SK-N-SH (cell line): Measurements from ENCODE around the gene KPNA5. TPM values are rescaled to one million over a fixed set of nuclear protein-coding genes. Genes with fewer than 3 reads are reported as not detected.

Source experiments
- CTCF ChIA-PET: fragments of 300-600, 350-600 bp; formaldehyde crosslinking; extraction: SDS; loops from one replicate; lab custom pipeline; 2021; lab: Yijun Ruan, JAX
- POLR2A ChIA-PET: fragments of 350-600 bp; sonication (Branson Sonifier 250); formaldehyde crosslinking; extraction: SDS; loops from one replicate; lab custom pipeline; 2020; ENCODE audit warnings: antibody characterized with exemption, inconsistent platforms; lab: Yijun Ruan, JAX
- DNase-seq: peaks from one replicate; pipeline ENCODE4 v3.0.0; 2012
- H2AFZ ChIP-seq: fragments of 200-600 bp; sonication (generic); 2 replicates; pipeline ENCODE4 v1.8.1; 2016; ENCODE audit warnings: antibody characterized with exemption, mild to moderate bottlenecking, low read depth
- H3F3A ChIP-seq: fragments of 200-600 bp; sonication (generic); replicated peaks from 2 replicates; pipeline ENCODE3; 2016; ENCODE audit warnings: antibody characterized with exemption, mild to moderate bottlenecking; ENCODE audit not compliant: insufficient read depth
- H3K27ac ChIP-seq, 2 experiments: fragments of 200-500 bp in 1 of 2; fragments of 200-600 bp in 1 of 2; sonication (Bioruptor generic) in 1 of 2; sonication (generic), shearing (Covaris generic) in 1 of 2; 2 replicates each; pipeline versions ENCODE4 v1.5.1 to v1.6.1; 2014 to 2016; ENCODE audit warnings: low read depth in 2 of 2, inconsistent platforms in 1 of 2, low read length in 1 of 2, mild to moderate bottlenecking in 1 of 2, mixed read lengths in 1 of 2
- H3K27me3 ChIP-seq: fragments of 200-600 bp; sonication (generic), shearing (Covaris generic); 2 replicates; pipeline ENCODE4 v1.6.1; 2016; ENCODE audit warnings: mixed run types; ENCODE audit not compliant: insufficient read depth
- H3K36me3 ChIP-seq, 2 experiments: fragments of 200-500 bp in 1 of 2; fragments of 200-600 bp in 1 of 2; sonication (Bioruptor generic) in 1 of 2; sonication (generic) in 1 of 2; replicated peaks in 1 of 2; 2 replicates each; pipeline versions ENCODE3 to v1.5.1; 2014 to 2016; ENCODE audit warnings: low read length in 1 of 2, mild to moderate bottlenecking in 1 of 2; ENCODE audit not compliant: insufficient read depth in 2 of 2, control insufficient read depth in 1 of 2
- H3K4me1 ChIP-seq, 2 experiments: fragments of 200-500 bp in 1 of 2; fragments of 200-600 bp in 1 of 2; sonication (Bioruptor generic) in 1 of 2; sonication (generic), shearing (Covaris generic) in 1 of 2; 2 replicates each; pipeline versions ENCODE4 v1.5.1 to v1.6.1; 2014 to 2016; ENCODE audit warnings: low read depth in 1 of 2, low read length in 1 of 2, mixed run types in 1 of 2; ENCODE audit not compliant: insufficient read depth in 2 of 2, control insufficient read depth in 1 of 2
- H3K4me2 ChIP-seq: fragments of 200-600 bp; sonication (generic), shearing (Covaris generic); 2 replicates; pipeline ENCODE4 v1.6.1; 2017; ENCODE audit warnings: mixed run types
- H3K4me3 ChIP-seq, 2 experiments: fragments of 200-500 bp in 1 of 2; fragments of 200-600 bp in 1 of 2; sonication (Bioruptor generic) in 1 of 2; sonication (generic), shearing (Covaris generic) in 1 of 2; 2 replicates each; pipeline versions ENCODE4 v1.5.1 to v1.8.1; 2014 to 2016; ENCODE audit warnings: low read depth in 2 of 2, inconsistent platforms in 1 of 2, low read length in 1 of 2, mild to moderate bottlenecking in 1 of 2, mixed read lengths in 1 of 2, moderate library complexity in 1 of 2
- H3K79me2 ChIP-seq: fragments of 200-600 bp; sonication (generic); 2 replicates; pipeline ENCODE4 v1.8.1; 2017; ENCODE audit warnings: mild to moderate bottlenecking; ENCODE audit not compliant: insufficient read depth
- H3K9ac ChIP-seq: fragments of 200-600 bp; sonication (generic); 2 replicates; pipeline ENCODE4 v1.6.1; 2017; ENCODE audit warnings: mixed run types
- H3K9me2 ChIP-seq: fragments of 200-600 bp; sonication (generic); 2 replicates; pipeline ENCODE4 v1.6.1; 2017; ENCODE audit warnings: mixed run types
- H3K9me3 ChIP-seq: fragments of 200-600 bp; sonication (generic); 2 replicates; pipeline ENCODE4 v1.6.1; 2017; ENCODE audit warnings: mixed run types, mild to moderate bottlenecking, moderate library complexity
- H4K20me1 ChIP-seq: fragments of 200-600 bp; sonication (generic); 2 replicates; pipeline ENCODE4 v1.6.1; 2017; ENCODE audit warnings: mild to moderate bottlenecking, mixed run types; ENCODE audit not compliant: insufficient read depth
- CHD2 ChIP-seq: fragments of 150-350 bp; IDR thresholded peaks from 2 replicates; pipeline ENCODE4 v1.6.1; 2018; ENCODE audit warnings: low read length; ENCODE audit not compliant: partially characterized antibody
- FOSL2 ChIP-seq: IDR thresholded peaks from 2 replicates; pipeline ENCODE4 v1.4.0; 2012; ENCODE audit warnings: low read depth, mild to moderate bottlenecking, moderate library complexity, borderline replicate concordance
- MEF2A ChIP-seq: IDR thresholded peaks from 2 replicates; pipeline ENCODE4 v1.4.0; 2012; ENCODE audit warnings: low read depth, borderline replicate concordance
- POLR2AphosphoS5 ChIP-seq: IDR thresholded peaks from 2 replicates; pipeline ENCODE4 v1.6.1; 2012; ENCODE audit warnings: low read depth, low read length
- TEAD4 ChIP-seq: IDR thresholded peaks from 2 replicates; pipeline ENCODE4 v1.4.0; 2012; ENCODE audit warnings: mild to moderate bottlenecking, borderline replicate concordance; ENCODE audit not compliant: insufficient read depth
- ZBTB33 ChIP-seq: IDR thresholded peaks from 2 replicates; pipeline ENCODE4 v1.4.0; 2012; ENCODE audit warnings: low read depth, borderline replicate concordance
- WGBS: methylation state at CpG from one replicate; pipeline ENCODE4 v1.1.6; 2017; ENCODE audit warnings: low lambda C conversion rate; 5-methylcytosine and 5-hydroxymethylcytosine counted together
- polyA plus RNA-seq, 3 experiments: library from polyadenylated mRNA; depleted of rRNA; stranded (reverse); fragments of >200 nt; gene quantifications; 2 replicates each; pipeline ENCODE4 v1.2.3, GENCODE V29; 2012
- TF ChIP-seq, protein P1 (sequence below): IDR thresholded peaks from 2 replicates; pipeline ENCODE4 v1.4.0; 2012; ENCODE audit warnings: low read depth

KPNA5 gene
- polyA plus RNA-seq, 1 of the 3 experiments (the other 2 are of a cell fraction): 1.9 TPM

GRCh38 chr6:116665464-116665863 is 15.5 kb upstream of the KPNA5 start:
- Histone ChIP-seq H3K9ac (no peak overlapping the region), H3K4me1 (peaks cover 7 to 9% of the 10 kb centered on the region in 2 experiments; a peak in 3 of 4 replicates), H3K4me3 (peak overlapping the region in 1 of 2 experiments; percentile 21; a peak in 1 of 4 replicates), H3F3A (no peaks in the 10 kb centered on the region), H3K4me2 (peak overlapping the region; percentile 90), H2AFZ (no peak overlapping the region), H3K79me2 (peaks cover 80% of the 10 kb centered on the region), H3K9me3 (no peaks in the 10 kb centered on the region), H3K27me3 (no peaks in the 10 kb centered on the region), H4K20me1 (peaks cover 4% of the 10 kb centered on the region; the same call in 1 of the 2 replicates), H3K36me3 (peaks cover 1 to 2% of the 10 kb centered on the region in 2 experiments), H3K27ac (no peak overlapping the region), H3K9me2 (no peaks in the 10 kb centered on the region)
- CTCF ChIA-PET: interaction anchor here (0.9 to 1.5 kb wide), 4 partner anchors 17 to 130 kb away, joined by 3 to 5 read pairs (median 4); no protein-coding TSS in a partner anchor
- 66% methylated on average over 7 of the region's 7 CpGs for WGBS
- TF ChIP-seq, protein P1, sequence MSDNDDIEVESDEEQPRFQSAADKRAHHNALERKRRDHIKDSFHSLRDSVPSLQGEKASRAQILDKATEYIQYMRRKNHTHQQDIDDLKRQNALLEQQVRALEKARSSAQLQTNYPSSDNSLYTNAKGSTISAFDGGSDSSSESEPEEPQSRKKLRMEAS: no peak
- no peak for TF ChIP-seq MEF2A
- no peak for TF ChIP-seq ZBTB33
- TF ChIP-seq FOSL2: no peak
- TF ChIP-seq TEAD4: no peak
- no peak for DNase-seq
- POLR2A ChIA-PET: no interaction called here

DNA sequence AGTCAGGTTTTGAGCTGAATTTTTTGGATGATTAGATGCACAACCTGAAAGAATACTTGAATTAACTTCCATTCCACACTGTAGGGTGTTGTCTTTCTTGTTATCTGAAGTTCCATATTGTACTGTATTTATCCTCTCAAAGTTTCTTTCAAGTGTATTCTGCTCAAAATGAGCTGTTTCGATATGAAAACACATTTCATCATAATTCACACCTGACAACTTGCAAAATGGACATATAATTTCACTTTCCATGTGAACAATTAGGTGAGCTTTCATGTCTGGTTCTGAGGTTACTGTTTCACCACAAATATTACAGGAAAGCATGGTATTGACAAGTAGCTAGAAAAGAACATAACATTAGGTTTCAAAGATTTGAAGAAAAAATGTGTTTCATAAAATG is 14.1 kb upstream of the KPNA5 start:
- ChIA-PET POLR2A (no interaction called here), CTCF (interaction anchor here (0.9 to 1.6 kb wide), 3 partner anchors 11 to 106 kb away, joined by 3 to 8 read pairs (median 3); no protein-coding TSS in a partner anchor)
- peaks cover 4% of the 10 kb centered on the region; the same call in 1 of the 2 replicates for H4K20me1 ChIP-seq
- H3K9me2 ChIP-seq: no peaks in the 10 kb centered on the region
- H3K27me3 ChIP-seq: 0 out of 2 replicates have a peak, but pooled peaks cover 2% of the 10 kb centered on the region
- no peak overlapping the region for H3K27ac ChIP-seq
- no peaks in the 10 kb centered on the region for H3K9me3 ChIP-seq
- H3F3A ChIP-seq: no peaks in the 10 kb centered on the region
- no peak for TF ChIP-seq MEF2A
- TF ChIP-seq TEAD4: no peak
- TF ChIP-seq POLR2AphosphoS5: no peak
- no peak for TF ChIP-seq CHD2
- TF ChIP-seq, all 33 proteins: peak for 0
- peaks cover 7 to 9% of the 10 kb centered on the region in 2 experiments; a peak in 3 of 4 replicates for H3K4me1 ChIP-seq
- 26% methylated on average over 1 of the region's 1 CpG for WGBS
- peak overlapping the region; percentile 90 for H3K4me2 ChIP-seq
- H3K9ac ChIP-seq: no peak overlapping the region
- DNase-seq: no peak
- no peak overlapping the region for H2AFZ ChIP-seq
- peak overlapping the region in 1 of 2 experiments; percentile 21; a peak in 1 of 4 replicates for H3K4me3 ChIP-seq
- H3K36me3 ChIP-seq: peaks cover 0 to 2% of the 10 kb centered on the region in 2 experiments
- H3K79me2 ChIP-seq: peaks cover 67% of the 10 kb centered on the region
